Smooth muscle cell (in vitro differentiated cells): ENCODE data around the gene ITPR3. TPM values are rescaled to one million over a fixed set of nuclear protein-coding genes. Genes with fewer than 3 reads are reported as not detected.

Source experiments
- DNase-seq: peaks from one replicate; lab custom pipeline; 2025; ENCODE audit not compliant: unreplicated experiment; lab: John Stamatoyannopoulos, UW
- H2AFZ ChIP-seq: fragments of 200-600 bp; sonication (generic); 2 replicates; pipeline ENCODE4 v1.6.0; 2016; ENCODE audit warnings: antibody characterized with exemption, low read depth, mild to moderate bottlenecking
- H3F3A ChIP-seq: fragments of 200-600 bp; sonication (generic); 2 replicates; pipeline ENCODE4 v1.6.0; 2017; ENCODE audit warnings: antibody characterized with exemption, low read depth
- H3K27ac ChIP-seq: fragments of 200-600 bp; sonication (generic); 2 replicates; pipeline ENCODE4 v1.5.1; 2016; ENCODE audit warnings: low read depth, mild to moderate bottlenecking
- H3K27me3 ChIP-seq: fragments of 200-600 bp; sonication (generic); 2 replicates; pipeline ENCODE4 v1.6.1; 2016; ENCODE audit warnings: low read depth, mild to moderate bottlenecking
- H3K36me3 ChIP-seq: fragments of 200-600 bp; sonication (generic); 2 replicates; pipeline ENCODE4 v1.5.1; 2016; ENCODE audit warnings: low read depth
- H3K4me1 ChIP-seq: fragments of 200-600 bp; sonication (generic); 2 replicates; pipeline ENCODE4 v1.5.1; 2016; ENCODE audit warnings: low read depth
- H3K4me2 ChIP-seq: fragments of 200-600 bp; sonication (generic); 2 replicates; pipeline ENCODE4 v1.6.0; 2016; ENCODE audit warnings: mild to moderate bottlenecking
- H3K4me3 ChIP-seq: fragments of 200-600 bp; sonication (generic); 2 replicates; pipeline ENCODE4 v1.5.1; 2016; ENCODE audit warnings: mild to moderate bottlenecking
- H3K79me2 ChIP-seq: fragments of 200-600 bp; sonication (generic); 2 replicates; pipeline ENCODE4 v1.6.0; 2016; ENCODE audit warnings: low read depth, mild to moderate bottlenecking
- H3K9ac ChIP-seq: fragments of 200-600 bp; sonication (generic); 2 replicates; pipeline ENCODE4 v1.6.0; 2016; ENCODE audit warnings: low read depth
- H3K9me3 ChIP-seq: fragments of 200-600 bp; sonication (generic); replicated peaks from 2 replicates; pipeline ENCODE4 v1.5.1; 2016; ENCODE audit warnings: low read depth
- H4K20me1 ChIP-seq: fragments of 200-600 bp; sonication (generic); 2 replicates; pipeline ENCODE4 v1.6.0; 2016; ENCODE audit warnings: low read depth
- WGBS: methylation state at CpG from one replicate; pipeline ENCODE4 v1.1.7; 2016; ENCODE audit warnings: low lambda C conversion rate; 5-methylcytosine and 5-hydroxymethylcytosine counted together
- polyA plus RNA-seq: library from polyadenylated mRNA; unstranded; fragments of >200 nt; fragmentation: Nextera tagmentation; extraction: Ambion mirVana; gene quantifications from 2 replicates; pipeline ENCODE4 v1.2.1, GENCODE V29; 2016
- total RNA-seq: library from RNA; depleted of rRNA; stranded (reverse); fragments of >200 nt; gene quantifications from 2 replicates; pipeline ENCODE4 v1.2.3, GENCODE V29; 2014
- TF ChIP-seq, protein P1 (sequence below): fragments of 200-600 bp; sonication (generic); IDR thresholded peaks from 2 replicates; pipeline ENCODE4 v1.5.1; 2017; ENCODE audit warnings: borderline replicate concordance, mild to moderate bottlenecking, antibody characterized with exemption; ENCODE audit not compliant: insufficient read depth, poor library complexity, severe bottlenecking

Gene ITPR3
- total and polyA plus RNA-seq, 2 experiments from 2014 or later = 2.0 to 7.4 TPM

DNA sequence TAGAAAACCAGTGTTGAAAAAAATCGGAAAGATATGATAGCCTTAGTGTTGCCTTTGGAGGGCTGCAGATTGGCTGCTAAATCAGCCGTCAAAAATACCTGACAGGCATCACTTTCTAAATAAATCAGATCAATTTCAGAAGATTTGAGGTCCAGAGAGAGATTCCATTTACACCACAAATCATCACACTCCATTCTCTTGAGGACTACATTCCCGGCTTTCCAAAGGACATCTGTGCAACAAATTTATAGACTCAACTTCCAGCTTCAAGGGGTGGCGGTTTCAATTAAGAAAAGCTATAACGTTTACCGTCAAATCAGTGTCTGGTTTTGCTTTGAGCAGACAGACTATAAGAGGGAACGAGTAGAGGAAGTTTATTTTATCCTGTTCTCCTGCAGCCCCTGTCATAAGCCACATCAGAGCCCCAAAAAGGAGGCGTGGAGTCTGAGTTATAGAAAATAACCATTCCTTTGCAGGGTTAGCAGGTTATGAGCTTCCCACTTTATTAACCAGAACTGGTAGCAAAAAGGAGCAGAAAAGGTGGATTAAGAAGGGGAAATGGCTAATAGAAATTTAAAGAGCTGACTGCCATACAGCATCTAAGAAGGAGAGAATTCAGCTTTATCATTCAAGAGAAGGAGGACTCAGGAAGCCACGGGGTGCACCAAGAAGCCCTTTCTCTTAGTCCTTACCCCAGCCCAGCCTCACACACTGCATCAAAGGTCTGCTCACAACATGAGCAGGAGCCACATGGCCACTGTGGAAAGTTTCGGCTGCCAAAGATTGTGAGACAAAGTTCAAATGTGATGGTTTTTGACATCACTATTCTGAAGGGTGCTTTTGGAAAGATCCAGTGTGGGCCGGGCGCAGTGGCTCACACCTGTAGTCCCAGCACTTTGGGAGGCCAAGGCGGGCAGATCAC is 103.2 kb downstream of the ITPR3 start:
- Histone ChIP-seq H3F3A (no peaks in the 10 kb centered on the region), H3K9me3 (no peaks in the 10 kb centered on the region), H3K79me2 (no peaks in the 10 kb centered on the region), H3K27me3 (no peaks in the 10 kb centered on the region), H2AFZ (no peak overlapping the region), H3K9ac (no peak overlapping the region), H4K20me1 (no peaks in the 10 kb centered on the region), H3K36me3 (no peaks in the 10 kb centered on the region), H3K4me3 (no peak overlapping the region), H3K4me2 (no peak overlapping the region), H3K27ac (no peak overlapping the region), H3K4me1 (no peaks in the 10 kb centered on the region)
- no peak for DNase-seq
- TF ChIP-seq, protein P1, sequence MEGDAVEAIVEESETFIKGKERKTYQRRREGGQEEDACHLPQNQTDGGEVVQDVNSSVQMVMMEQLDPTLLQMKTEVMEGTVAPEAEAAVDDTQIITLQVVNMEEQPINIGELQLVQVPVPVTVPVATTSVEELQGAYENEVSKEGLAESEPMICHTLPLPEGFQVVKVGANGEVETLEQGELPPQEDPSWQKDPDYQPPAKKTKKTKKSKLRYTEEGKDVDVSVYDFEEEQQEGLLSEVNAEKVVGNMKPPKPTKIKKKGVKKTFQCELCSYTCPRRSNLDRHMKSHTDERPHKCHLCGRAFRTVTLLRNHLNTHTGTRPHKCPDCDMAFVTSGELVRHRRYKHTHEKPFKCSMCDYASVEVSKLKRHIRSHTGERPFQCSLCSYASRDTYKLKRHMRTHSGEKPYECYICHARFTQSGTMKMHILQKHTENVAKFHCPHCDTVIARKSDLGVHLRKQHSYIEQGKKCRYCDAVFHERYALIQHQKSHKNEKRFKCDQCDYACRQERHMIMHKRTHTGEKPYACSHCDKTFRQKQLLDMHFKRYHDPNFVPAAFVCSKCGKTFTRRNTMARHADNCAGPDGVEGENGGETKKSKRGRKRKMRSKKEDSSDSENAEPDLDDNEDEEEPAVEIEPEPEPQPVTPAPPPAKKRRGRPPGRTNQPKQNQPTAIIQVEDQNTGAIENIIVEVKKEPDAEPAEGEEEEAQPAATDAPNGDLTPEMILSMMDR = no peak
- 83% methylated on average over 13 of the region's 13 CpGs for WGBS

DNA sequence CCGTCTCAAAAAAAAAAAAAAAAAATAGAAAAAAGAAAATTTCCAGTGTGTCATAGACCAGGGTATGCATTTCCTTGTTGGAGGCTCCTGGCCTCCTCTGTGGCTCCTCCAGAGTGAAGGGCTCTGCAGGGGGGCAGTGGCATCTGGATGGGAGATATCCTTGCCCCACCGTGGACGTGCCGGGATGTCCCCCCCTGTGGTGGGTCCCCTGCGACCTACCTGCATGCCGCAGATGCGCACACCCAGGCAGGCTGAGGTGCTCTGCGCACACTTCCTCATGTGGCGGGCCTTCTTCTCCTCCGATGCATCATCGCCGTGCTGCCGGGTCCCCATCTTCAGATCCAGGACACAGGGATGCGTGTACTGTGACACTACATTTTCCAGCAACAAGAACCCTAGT is 104.1 kb downstream of the ITPR3 start:
- no peaks in the 10 kb centered on the region for H3F3A ChIP-seq
- H3K36me3 ChIP-seq = no peaks in the 10 kb centered on the region
- no peak overlapping the region for H3K4me3 ChIP-seq
- H4K20me1 ChIP-seq = no peaks in the 10 kb centered on the region
- no peaks in the 10 kb centered on the region for H3K79me2 ChIP-seq
- H3K9ac ChIP-seq = no peak overlapping the region
- H3K4me1 ChIP-seq = no peaks in the 10 kb centered on the region
- no peak overlapping the region for H2AFZ ChIP-seq
- no peak overlapping the region for H3K27ac ChIP-seq
- no peaks in the 10 kb centered on the region for H3K27me3 ChIP-seq
- no peaks in the 10 kb centered on the region for H3K9me3 ChIP-seq
- no peak overlapping the region for H3K4me2 ChIP-seq
- 92% methylated on average over 13 of the region's 14 CpGs for WGBS
- TF ChIP-seq, protein P1 = no peak
- no peak for DNase-seq

DNA sequence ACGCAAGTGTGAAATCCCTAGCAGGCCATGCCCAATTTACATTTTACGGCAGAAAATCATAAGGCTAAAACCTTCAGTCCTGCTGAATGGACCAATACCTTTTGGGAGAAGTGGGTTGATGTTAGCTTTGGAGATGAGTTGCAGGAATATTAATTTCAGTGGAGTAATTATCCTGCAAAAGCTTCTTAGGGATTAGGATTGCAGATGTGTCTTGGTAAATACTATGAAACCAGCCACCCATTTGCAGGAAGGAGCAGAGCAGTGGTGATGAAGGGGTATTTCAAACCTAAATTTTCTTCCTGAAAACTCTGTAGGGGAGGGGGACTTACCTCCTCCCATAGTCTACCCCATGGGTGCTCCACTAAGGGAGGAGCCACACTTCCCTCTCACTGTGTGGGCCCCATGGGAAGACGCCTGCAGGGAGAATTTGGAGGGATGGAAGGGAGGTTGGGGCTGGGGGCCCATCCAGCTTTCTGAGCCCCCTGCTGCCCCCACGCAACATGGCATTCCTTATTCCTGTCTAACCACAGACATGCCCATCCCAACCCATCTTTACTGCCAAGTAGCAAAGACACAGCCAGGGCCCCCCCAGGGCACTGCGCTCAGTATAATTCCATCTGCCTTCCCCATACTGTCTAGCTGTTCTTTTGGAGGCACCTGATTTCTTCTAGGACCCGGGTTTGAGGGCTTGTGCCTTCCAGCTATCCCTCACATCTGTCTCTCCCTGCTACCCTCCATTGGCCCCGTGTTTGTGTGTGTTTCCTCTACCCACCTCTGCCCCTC is 105.0 kb downstream of the ITPR3 start:
- H3K4me3 ChIP-seq = no peak overlapping the region
- no peak overlapping the region for H3K4me2 ChIP-seq
- DNase-seq = no peak
- H2AFZ ChIP-seq = no peak overlapping the region
- TF ChIP-seq, protein P1 = no peak
- no peak overlapping the region for H3K9ac ChIP-seq
- H3K27ac ChIP-seq = no peak overlapping the region
- 91% methylated on average over 7 of the region's 7 CpGs for WGBS
- no peaks in the 10 kb centered on the region for H3K4me1 ChIP-seq
- no peaks in the 10 kb centered on the region for H4K20me1 ChIP-seq
- no peaks in the 10 kb centered on the region for H3K27me3 ChIP-seq
- H3K79me2 ChIP-seq = no peaks in the 10 kb centered on the region
- no peaks in the 10 kb centered on the region for H3K9me3 ChIP-seq
- no peaks in the 10 kb centered on the region for H3F3A ChIP-seq
- no peaks in the 10 kb centered on the region for H3K36me3 ChIP-seq
